Measurements from ENCODE around the gene OR2M5.

DNA sequence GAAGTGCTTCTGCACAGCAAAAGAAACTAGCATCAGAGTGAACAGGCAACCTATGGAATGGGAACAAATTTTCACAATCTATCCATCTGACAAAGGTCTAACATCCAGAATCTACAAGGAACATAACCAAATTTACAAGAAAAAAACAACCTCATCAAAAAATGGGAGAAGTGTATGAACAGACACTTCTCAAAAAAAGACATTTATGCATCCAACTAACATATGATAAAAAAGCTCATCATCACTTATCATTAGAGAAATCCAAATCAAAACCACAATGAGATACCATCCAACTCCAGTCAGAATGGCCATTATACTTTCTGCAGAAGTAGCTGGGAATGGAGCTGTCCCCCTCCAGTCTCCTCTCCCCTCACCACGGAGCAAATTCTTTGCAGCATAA lies 49.2 kb downstream of the OR2M5 start:
- TF ChIP-seq, protein P1, sequence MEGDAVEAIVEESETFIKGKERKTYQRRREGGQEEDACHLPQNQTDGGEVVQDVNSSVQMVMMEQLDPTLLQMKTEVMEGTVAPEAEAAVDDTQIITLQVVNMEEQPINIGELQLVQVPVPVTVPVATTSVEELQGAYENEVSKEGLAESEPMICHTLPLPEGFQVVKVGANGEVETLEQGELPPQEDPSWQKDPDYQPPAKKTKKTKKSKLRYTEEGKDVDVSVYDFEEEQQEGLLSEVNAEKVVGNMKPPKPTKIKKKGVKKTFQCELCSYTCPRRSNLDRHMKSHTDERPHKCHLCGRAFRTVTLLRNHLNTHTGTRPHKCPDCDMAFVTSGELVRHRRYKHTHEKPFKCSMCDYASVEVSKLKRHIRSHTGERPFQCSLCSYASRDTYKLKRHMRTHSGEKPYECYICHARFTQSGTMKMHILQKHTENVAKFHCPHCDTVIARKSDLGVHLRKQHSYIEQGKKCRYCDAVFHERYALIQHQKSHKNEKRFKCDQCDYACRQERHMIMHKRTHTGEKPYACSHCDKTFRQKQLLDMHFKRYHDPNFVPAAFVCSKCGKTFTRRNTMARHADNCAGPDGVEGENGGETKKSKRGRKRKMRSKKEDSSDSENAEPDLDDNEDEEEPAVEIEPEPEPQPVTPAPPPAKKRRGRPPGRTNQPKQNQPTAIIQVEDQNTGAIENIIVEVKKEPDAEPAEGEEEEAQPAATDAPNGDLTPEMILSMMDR (optimal IDR thresholded peaks at IDR 0.05 in 1 of 3, IDR thresholded peaks at IDR 0.05 in 1 of 3, conservative IDR thresholded peaks at IDR 0.05 in 1 of 3; ENCODE audit: extremely low read depth in 1 of 3, insufficient read depth in 2 of 3, low read length in 3 of 3) = no peak
- TF ChIP-seq EZH2 (IDR thresholded peaks at IDR 0.05; ENCODE audit: low read length) = no peak
